HG03196 (cell line): ENCODE data around the gene ARHGAP10.

Experiments used
- ATAC-seq: cut with Tn5 transposase; IDR thresholded peaks from one replicate; pipeline ENCODE4 v1.9.1; 2021; ENCODE audit not compliant: unreplicated experiment

Gene ARHGAP10

GRCh38 chr4:147730333-147730732, 1.6 kb upstream of the ARHGAP10 start:
- no peak for ATAC-seq

GRCh38 chr4:147732518-147733235, 789 bp downstream of the ARHGAP10 start:
- ATAC-seq, result peak; percentile 22

DNA sequence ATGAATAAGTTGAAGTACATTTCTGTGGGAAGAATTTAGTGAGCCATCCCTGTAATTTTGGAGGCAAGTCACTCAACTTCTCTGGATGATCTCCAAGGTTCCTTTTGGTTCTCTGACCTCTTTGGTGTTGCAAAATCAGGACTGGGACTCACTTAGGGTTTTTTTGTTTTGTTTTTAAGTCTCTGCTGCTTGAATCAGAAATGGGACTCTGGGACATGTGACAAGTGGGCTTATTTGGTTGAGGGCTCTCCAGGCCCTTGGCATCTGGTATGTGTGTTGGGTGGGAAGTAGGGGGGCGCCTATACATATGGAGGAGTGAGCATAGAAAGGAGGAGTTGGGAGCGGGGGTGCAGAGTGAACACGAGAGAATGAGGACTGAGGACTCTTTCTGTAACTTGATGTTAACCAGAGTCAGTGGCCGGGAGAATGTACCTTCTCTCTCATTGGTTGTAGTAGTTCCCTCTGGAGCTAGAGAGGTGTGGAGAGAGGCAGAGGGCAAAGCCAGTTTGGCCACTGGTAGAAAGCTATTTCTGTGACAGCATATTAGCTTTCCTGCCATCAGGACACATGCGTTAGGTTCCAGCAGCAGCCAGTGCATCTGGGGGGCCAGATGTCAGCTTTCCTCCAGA, 1.9 kb downstream of the ARHGAP10 start:
- no peak for ATAC-seq

DNA sequence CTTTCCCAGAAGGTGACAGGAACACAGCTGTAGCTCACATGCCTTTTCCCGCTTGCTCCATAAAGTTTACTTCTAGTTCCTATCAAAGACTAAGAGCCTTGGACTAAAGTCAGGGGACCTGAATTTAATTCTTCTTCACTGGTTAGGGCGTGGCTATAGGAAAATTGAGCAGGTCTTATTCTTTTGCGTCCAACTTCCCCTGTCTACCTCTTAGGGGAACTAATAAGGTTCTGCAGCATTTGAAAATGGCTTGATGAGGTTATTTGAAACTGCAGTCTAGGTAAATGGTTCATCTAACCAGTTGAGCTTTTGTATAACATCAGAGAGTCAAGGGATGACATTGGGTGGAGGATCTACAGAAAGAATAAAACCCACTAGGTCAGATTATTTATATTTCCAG, 2.6 kb downstream of the ARHGAP10 start:
- no peak for ATAC-seq

- no peak for ATAC-seq
These were observed 3.8 kb downstream of the ARHGAP10 start for GRCh38 chr4:147735413-147736301.

DNA sequence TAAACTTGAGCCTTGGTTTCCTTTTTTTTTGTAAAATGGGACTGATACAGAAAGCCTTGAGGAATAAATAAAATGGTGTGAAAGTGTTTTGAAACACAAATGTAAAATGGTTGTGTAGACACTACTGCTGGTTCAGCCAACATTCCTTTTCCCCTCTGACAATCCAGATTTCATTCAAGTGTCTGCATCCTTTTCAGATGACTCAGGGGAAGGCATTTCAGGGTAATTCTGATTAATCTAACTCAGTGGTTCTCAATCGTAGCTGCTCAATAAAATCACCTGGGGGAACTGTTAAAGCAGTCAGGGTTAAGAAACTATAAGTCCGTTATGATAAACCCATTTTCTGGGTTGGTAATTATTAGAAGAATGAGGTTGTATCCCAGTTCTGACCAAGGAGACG, 4.6 kb downstream of the ARHGAP10 start:
- ATAC-seq, result no peak

DNA sequence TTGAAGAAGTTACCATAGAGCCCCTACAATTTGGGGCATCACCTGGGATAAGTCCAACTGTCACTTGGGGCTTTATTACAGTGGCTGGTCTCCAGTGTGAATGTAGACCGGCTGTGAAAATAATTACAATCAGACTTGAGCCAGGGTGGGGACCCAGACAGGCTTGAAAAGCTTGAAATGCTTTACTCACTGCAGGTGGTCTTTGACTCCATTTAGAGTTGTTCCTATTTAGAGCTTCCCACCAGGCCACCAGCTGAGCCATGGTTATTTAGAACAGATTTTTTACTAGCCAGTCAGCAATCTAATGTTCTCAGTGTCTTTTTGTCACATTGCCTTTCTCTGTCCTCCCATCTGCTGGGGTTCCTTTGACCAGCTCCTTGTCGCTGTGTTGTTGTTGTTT, 5.7 kb downstream of the ARHGAP10 start:
- ATAC-seq, result no peak

DNA sequence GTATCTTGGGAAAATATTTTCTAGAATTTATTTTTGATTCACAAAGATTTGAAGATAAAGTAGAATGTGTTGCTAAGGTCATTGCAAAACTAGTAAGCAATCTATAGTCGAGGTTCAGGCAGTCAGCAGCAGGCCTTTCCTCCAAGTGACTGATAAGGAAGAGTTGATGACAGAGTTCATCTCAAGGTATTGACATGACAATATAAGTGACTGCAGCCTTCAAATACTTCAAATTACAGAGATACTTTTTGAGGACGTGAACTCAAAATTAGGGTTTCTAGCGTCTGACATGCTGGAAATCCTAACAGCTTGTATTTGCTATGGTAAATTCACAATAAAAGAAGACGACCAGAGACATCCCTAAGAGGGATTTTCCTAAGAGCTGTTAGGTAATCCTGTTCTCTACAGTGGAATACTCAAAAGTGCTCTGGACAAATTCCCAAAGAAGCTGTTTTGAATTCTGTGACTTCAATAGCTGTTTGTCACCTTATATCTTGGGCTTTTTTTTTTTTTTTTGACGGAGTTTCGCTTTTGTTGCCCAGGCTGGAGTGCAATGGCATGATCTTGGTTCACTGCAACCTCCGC, 7.4 kb downstream of the ARHGAP10 start:
- ATAC-seq, result no peak

DNA sequence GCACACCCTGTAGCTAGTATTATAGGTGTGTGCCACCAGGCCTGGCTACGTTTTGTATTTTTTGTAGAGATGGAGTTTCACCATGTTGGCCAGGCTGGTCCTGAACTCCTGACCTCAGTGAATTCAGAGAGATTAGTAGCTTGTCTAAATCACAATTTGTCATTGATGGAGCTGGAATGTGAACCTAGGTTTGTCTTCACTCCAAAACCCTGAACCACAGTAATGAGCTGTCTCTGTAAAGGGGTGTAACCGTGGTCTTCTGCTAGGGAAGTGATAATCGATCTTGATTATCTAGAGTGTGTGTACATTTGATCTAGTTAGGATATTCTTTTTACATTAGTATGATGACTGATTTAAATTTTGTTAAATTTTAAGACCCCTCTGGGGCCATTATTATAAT, 8.3 kb downstream of the ARHGAP10 start:
- no peak for ATAC-seq

DNA sequence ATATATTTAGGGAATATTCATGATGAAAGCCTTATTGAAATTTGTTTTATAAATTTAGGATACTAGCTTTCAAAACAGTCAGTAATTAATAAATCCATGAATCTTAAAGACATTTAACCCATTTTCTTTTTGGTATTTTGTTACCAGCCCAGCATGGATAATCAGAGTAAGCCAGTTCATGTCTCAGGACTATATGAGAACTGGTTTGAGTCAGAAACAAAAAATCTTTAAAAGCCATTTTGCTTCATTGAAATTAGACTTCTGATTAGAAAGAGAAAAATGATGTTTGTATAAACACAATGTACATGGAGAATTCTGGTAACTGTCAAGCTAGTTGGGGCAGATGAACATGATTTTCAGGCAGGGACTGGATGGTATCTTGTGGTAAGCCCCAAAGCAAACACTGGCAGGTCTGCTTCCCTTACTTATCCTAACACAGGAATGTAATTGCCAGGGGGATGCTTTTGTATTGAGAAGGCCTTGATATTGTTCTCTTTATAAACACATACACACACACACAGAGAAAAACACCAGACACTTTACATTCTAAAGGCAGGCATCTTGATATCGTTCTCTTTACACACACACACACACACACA, 9.4 kb downstream of the ARHGAP10 start:
- ATAC-seq, result no peak

GRCh38 chr4:147747787-147748454, 16.0 kb downstream of the ARHGAP10 start:
- ATAC-seq, result no peak

DNA sequence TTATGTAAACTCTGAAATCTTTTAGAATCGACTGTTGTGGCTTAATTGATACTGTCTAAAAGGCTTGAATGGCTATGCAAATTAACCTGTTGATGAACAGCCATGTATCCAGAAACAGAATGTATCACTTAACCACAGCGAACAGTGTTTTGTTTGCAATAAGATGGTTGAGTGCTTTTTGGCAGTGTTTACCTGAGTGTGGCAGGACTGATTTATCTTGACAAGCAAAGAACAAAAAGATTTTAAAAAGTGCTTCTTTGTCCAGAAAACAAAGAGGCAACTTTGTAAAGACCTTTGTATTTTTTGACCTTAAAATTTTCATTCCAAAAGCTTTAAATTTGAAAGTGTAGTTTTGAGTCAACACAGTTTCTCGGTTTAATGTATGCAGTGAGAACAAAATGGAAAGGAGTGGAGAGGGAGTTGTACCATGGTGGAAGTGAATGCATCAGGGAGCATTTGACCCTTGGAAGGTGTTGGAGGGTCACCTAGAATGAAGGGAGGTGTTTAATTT, 18.0 kb downstream of the ARHGAP10 start:
- peak; percentile 90 for ATAC-seq

GRCh38 chr4:147753047-147753446, 21.2 kb downstream of the ARHGAP10 start:
- no peak for ATAC-seq

DNA sequence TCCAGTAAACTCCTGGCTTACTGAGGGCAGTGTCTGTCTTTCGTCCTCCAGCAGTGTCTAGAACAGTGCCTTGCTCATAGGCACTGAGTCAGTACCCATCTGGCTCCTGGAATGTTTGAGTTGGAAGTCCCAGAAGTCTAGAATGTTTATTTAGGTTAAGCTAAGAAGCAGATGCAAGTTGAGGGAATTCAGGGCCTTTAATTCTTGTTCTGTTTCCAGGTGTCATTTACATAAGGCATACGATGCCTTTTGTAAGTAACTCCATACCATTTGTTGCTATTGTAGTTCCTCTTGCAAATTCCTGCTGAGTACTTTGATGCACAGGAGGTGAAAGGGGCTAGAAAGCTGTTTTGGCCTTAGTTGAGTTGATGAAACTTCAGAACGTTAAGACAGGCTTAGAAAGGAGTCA, 22.2 kb downstream of the ARHGAP10 start:
- no peak for ATAC-seq

GRCh38 chr4:147755561-147756295, 23.8 kb downstream of the ARHGAP10 start:
- ATAC-seq, result no peak

- ATAC-seq, result no peak
These were observed 24.5 kb downstream of the ARHGAP10 start for GRCh38 chr4:147756417-147756816.

GRCh38 chr4:147760176-147760575, 28.3 kb downstream of the ARHGAP10 start:
- no peak for ATAC-seq

- ATAC-seq, result no peak
These were observed 28.8 kb downstream of the ARHGAP10 start for GRCh38 chr4:147760695-147761094.

GRCh38 chr4:147761218-147761883, 29.5 kb downstream of the ARHGAP10 start:
- ATAC-seq, result no peak
